ENCODE data around the gene USE1. TPM values are rescaled to one million over a fixed set of nuclear protein-coding genes. Genes with fewer than 3 reads are reported as not detected.

USE1 gene
- polyA plus RNA-seq, 1 donor, result 35.1 TPM

DNA sequence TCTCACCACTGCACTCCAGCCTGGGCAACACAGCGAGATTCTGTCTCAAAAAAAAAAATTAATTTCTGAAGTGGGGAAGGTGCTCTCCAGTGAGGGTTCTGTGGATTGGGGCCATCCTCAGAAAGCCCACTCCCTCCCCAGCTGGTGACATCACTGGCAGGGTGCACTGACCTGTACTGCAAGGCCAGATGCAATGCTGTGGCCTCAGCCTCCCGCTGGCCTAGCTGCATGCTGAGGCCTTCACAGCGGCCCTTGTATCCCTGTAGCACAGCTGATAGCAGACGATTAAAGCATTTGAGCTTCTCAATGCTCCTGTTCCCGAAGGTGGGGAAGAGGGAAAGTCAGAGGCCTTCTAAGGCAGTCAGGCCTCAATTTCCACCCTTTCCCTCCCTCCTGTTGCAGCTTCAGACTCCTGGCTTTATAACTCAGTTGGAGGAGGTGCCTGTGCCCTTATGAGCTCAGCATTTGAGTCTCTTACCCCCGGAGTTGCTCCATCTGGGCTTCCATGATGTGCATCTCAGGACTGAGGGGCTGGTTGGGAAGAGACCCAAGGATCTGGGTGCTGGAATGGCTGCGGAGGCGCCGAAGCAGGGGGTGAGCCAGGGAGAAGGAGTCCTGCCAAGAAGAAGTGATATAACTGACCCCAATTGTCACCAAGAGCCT is 44.1 kb downstream of the USE1 start:
- no peak for DNase-seq

DNA sequence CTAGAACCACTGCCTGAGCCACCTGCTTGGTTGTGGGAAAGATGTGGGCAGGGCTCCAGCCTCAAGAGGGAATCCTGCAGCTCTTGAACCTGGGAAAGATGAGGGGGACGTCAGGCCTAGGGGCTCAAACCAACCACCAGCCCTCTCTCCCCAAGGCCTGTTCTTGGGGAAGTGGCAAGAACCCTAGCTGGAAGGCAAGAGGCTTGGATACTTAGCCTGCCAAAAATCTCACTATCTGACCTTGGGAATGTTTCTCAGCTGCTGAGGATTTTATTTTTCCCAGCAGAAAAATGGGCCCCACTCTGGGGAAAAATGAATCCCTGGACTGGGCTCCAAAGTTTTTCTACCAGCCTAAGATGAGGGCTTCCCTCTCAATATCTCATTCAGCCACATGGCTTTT is 44.8 kb downstream of the USE1 start:
- DNase-seq, result no peak

GRCh38 chr19:17260842-17261325 is 45.7 kb downstream of the USE1 start:
- DNase-seq, result no peak

DNA sequence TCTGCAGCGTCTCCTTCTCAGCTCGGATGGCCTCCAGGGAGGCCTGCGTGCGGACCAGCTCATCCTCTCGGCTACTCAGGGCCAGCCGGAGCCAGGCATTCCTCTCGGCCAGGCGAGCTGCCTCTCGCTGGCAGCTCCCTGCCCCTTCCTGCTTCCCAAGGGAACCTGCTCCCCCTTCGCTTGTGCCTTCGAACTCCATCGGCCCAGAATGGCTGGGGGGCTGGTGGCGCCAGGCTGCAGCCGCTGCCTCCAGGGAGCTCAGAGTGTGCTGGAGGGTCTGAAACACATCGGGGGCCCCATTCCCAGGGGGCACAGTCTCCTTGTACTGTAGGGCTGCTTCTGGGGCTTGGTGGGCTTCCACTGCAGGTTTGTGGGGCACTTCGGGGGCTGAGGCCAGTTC is 47.4 kb downstream of the USE1 start:
- DNase-seq, result no peak

DNA sequence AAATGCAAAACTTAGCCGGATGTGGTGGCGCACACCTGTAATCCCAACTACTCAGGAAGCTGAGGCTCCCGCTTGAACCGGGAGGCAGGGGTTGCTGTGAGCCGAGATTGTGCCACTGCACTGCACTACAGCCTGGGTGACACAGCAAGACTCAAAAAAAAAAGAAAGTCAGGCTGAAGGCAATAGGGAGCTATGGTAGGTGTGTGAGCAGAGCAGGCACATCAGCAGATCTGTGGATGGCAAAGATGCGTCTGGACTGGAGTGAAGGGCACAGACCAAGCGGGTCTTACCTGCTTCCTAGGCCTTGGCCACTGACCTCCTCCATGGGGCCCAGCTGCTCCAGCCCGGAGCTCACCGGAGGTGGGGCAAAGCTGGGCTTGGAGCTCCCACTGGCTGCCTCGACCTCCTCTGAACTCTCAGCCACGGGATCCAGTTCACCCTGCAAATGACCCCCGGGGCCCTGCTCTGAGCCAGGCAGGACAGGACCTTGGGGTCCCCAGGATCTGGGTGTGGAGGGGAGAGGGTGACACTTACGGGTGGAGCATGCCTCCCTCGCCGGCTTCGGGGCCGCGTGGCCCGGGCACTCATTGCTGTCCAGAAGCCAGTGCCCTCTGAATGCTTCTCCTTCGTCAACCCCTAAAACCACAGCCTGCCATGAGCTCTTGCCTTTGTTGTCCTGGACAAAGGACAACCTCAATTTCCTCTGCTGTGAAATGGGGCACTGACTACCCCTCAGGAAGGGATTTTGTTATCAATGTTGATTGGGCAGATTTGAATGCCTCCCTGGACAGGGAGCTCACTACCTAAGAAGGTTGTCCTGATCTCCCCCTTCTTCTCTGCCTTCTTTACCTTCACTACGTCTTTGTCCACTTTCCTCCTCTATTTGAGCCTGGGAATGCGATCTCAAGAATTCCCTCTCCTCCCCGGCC is 48.8 kb downstream of the USE1 start:
- no peak for DNase-seq

GRCh38 chr19:17264641-17264979 is 49.5 kb downstream of the USE1 start, which contains the start of gene USHBP1:
Gene USHBP1 (minus strand): TSS chr19:17264745. CDS start chr19:17264299, 446 bp downstream.
- no peak for DNase-seq

GRCh38 chr19:17266026-17266425 is 50.9 kb downstream of the USE1 start:
- DNase-seq, result no peak

GRCh38 chr19:17266589-17266974 is 51.4 kb downstream of the USE1 start:
- DNase-seq, result no peak

DNA sequence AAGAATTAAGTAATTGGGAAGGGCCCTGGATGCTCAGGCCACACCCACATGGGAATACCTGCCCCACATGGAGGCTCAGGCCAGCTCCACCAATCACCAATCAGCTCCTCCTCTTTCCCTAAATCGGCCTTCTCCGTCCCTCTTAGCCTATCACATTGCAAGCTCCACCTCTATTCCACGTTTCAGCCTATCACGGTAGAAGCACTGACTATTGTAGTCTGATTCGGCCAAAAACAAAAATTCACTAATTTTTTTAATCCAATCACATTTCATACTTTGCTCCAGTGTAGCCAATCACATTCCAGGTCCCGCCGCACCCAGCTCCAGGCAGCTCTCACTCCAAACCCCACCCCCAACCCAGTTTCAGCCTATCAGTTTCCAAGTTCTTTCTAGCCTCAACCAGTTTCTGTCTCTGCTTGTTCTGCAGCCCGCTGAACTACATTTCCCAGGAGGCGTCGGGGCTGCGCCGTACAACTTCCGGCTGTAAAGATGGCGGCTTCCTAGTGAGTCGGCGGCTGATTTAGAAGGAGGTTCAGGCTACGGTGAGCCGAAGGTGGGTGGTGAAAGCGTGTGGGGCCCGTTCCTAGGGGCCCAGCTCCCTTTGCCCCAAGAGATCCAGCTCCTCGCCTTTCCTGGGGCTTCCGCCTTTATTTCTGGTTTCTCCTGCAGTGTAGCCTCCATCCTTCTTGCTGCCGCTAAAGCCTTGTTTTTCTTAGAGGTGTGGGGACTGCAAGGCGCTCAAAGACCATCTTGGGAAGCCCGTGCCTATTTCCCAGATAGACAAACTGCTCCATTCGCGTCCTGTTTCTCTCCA is 52.0 kb downstream of the USE1 start, which contains the start of gene BABAM1:
TSS of gene BABAM1 (plus strand) at position 469 of the 814 bp plus-strand sequence. CDS start 1,364 bp downstream, outside the sequence.
- DNase-seq, result peak; percentile 98

- no peak for DNase-seq
Measured at GRCh38 chr19:17268754-17269153, 53.6 kb downstream of the USE1 start.

Other genes starting within 250 kb of the USE1 start
- gene CPAMD8, start 188.5 kb upstream of the USE1 start, polyA plus RNA-seq (ENCODE audit: insufficient read length), result 4.2 TPM
- gene HAUS8, start 139.9 kb upstream of the USE1 start, polyA plus RNA-seq (ENCODE audit: insufficient read length), result 8.4 TPM
- gene MYO9B, start 139.6 kb upstream of the USE1 start, polyA plus RNA-seq (ENCODE audit: insufficient read length), result 40.1 TPM
- 8.2 TPM for gene OCEL1, start 10.9 kb downstream of the USE1 start, polyA plus RNA-seq (ENCODE audit: insufficient read length)
- gene NR2F6, start 30.6 kb downstream of the USE1 start, polyA plus RNA-seq (ENCODE audit: insufficient read length), result 36.0 TPM
- 8.8 TPM for gene USHBP1, start 49.4 kb downstream of the USE1 start, polyA plus RNA-seq (ENCODE audit: insufficient read length)
- gene BABAM1, start 52.1 kb downstream of the USE1 start, polyA plus RNA-seq (ENCODE audit: insufficient read length), result 105 TPM
- gene ANKLE1, start 66.5 kb downstream of the USE1 start, polyA plus RNA-seq (ENCODE audit: insufficient read length), result 1.6 TPM
- gene ABHD8, start 88.1 kb downstream of the USE1 start, polyA plus RNA-seq (ENCODE audit: insufficient read length), result 8.5 TPM
- gene MRPL34, start 90.5 kb downstream of the USE1 start, polyA plus RNA-seq (ENCODE audit: insufficient read length), result 37.1 TPM
- 37.7 TPM for gene DDA1, start 94.2 kb downstream of the USE1 start, polyA plus RNA-seq (ENCODE audit: insufficient read length)
- 8.4 TPM for gene ANO8, start 119.5 kb downstream of the USE1 start, polyA plus RNA-seq (ENCODE audit: insufficient read length)
- 14.2 TPM for gene GTPBP3, start 122.2 kb downstream of the USE1 start, polyA plus RNA-seq (ENCODE audit: insufficient read length)
- gene PLVAP, start 162.0 kb downstream of the USE1 start, polyA plus RNA-seq (ENCODE audit: insufficient read length), result 68.7 TPM
- not detected for gene CCDC194, start 178.8 kb downstream of the USE1 start, polyA plus RNA-seq (ENCODE audit: insufficient read length)
- 11.4 TPM for gene BST2, start 190.3 kb downstream of the USE1 start, polyA plus RNA-seq (ENCODE audit: insufficient read length)
- 34.9 TPM for gene MVB12A, start 204.7 kb downstream of the USE1 start, polyA plus RNA-seq (ENCODE audit: insufficient read length)
- 1.5 TPM for gene TMEM221, start 233.3 kb downstream of the USE1 start, polyA plus RNA-seq (ENCODE audit: insufficient read length)
- gene NXNL1, start 245.6 kb downstream of the USE1 start, polyA plus RNA-seq (ENCODE audit: insufficient read length), result not detected